GM23338 (cell line): ENCODE data around the gene PIGZ.

Source experiments
- EZH2 ChIP-seq: fragments of 200-600 bp; sonication (generic); IDR thresholded peaks from one replicate; pipeline ENCODE4 v1.8.0; 2017; ENCODE audit warnings: antibody characterized with exemption, mild to moderate bottlenecking, low read depth; ENCODE audit not compliant: unreplicated experiment
- EZH2phosphoT487 ChIP-seq: fragments of 200-600 bp; sonication (generic); IDR thresholded peaks from one replicate; pipeline ENCODE4 v1.8.1; 2018; ENCODE audit warnings: antibody characterized with exemption; ENCODE audit not compliant: unreplicated experiment
- POLR2AphosphoS5 ChIP-seq: IDR thresholded peaks from 2 replicates; pipeline ENCODE4 v1.6.1; 2016; ENCODE audit warnings: antibody characterized with exemption, low read depth
- TF ChIP-seq, protein P1 (sequence below), 2 experiments: fragments of 200-600 bp in 1 of 2; sonication (generic) in 1 of 2; conservative IDR thresholded peaks; 2 replicates each; pipeline versions ENCODE4 v1.5.1 to v1.6.1; 2016 to 2017; ENCODE audit warnings: antibody characterized with exemption in 2 of 2, low read depth in 2 of 2, mild to moderate bottlenecking in 2 of 2, moderate library complexity in 1 of 2
- TF ChIP-seq, protein P2 (sequence below): IDR thresholded peaks from 2 replicates; pipeline ENCODE4 v1.6.1; 2016; ENCODE audit warnings: antibody characterized with exemption
- TF ChIP-seq, protein P3 (sequence below): IDR thresholded peaks from one replicate; pipeline ENCODE4 v1.6.1; 2018; ENCODE audit warnings: antibody characterized with exemption; ENCODE audit not compliant: unreplicated experiment

DNA sequence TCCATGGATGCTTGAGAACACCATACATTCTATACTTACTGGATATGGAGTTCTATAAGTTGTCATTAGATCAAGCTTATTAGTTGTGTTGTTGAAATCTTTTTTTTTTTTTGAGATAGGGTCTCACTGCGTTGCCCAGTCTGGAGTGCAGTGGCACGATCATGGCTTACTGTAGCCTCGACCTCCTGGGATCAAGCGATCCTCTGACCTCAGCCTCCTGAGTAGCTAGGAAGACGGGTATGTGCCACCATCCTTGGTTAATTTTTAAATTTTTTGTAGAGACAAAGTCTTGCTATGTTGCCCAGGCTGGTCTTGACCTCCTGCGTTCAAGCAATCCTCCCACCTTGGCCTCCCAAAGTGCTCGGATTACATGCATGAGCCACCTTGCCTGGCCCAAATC is 13.8 kb downstream of the PIGZ start:
- TF ChIP-seq, protein P1, sequence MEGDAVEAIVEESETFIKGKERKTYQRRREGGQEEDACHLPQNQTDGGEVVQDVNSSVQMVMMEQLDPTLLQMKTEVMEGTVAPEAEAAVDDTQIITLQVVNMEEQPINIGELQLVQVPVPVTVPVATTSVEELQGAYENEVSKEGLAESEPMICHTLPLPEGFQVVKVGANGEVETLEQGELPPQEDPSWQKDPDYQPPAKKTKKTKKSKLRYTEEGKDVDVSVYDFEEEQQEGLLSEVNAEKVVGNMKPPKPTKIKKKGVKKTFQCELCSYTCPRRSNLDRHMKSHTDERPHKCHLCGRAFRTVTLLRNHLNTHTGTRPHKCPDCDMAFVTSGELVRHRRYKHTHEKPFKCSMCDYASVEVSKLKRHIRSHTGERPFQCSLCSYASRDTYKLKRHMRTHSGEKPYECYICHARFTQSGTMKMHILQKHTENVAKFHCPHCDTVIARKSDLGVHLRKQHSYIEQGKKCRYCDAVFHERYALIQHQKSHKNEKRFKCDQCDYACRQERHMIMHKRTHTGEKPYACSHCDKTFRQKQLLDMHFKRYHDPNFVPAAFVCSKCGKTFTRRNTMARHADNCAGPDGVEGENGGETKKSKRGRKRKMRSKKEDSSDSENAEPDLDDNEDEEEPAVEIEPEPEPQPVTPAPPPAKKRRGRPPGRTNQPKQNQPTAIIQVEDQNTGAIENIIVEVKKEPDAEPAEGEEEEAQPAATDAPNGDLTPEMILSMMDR (conservative IDR thresholded peaks at IDR 0.05; ENCODE audit: low read depth in 2 of 2), result no peak
- TF ChIP-seq, protein P2, sequence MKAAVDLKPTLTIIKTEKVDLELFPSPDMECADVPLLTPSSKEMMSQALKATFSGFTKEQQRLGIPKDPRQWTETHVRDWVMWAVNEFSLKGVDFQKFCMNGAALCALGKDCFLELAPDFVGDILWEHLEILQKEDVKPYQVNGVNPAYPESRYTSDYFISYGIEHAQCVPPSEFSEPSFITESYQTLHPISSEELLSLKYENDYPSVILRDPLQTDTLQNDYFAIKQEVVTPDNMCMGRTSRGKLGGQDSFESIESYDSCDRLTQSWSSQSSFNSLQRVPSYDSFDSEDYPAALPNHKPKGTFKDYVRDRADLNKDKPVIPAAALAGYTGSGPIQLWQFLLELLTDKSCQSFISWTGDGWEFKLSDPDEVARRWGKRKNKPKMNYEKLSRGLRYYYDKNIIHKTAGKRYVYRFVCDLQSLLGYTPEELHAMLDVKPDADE, result no peak
- TF ChIP-seq POLR2AphosphoS5, result no peak
- TF ChIP-seq, protein P3, sequence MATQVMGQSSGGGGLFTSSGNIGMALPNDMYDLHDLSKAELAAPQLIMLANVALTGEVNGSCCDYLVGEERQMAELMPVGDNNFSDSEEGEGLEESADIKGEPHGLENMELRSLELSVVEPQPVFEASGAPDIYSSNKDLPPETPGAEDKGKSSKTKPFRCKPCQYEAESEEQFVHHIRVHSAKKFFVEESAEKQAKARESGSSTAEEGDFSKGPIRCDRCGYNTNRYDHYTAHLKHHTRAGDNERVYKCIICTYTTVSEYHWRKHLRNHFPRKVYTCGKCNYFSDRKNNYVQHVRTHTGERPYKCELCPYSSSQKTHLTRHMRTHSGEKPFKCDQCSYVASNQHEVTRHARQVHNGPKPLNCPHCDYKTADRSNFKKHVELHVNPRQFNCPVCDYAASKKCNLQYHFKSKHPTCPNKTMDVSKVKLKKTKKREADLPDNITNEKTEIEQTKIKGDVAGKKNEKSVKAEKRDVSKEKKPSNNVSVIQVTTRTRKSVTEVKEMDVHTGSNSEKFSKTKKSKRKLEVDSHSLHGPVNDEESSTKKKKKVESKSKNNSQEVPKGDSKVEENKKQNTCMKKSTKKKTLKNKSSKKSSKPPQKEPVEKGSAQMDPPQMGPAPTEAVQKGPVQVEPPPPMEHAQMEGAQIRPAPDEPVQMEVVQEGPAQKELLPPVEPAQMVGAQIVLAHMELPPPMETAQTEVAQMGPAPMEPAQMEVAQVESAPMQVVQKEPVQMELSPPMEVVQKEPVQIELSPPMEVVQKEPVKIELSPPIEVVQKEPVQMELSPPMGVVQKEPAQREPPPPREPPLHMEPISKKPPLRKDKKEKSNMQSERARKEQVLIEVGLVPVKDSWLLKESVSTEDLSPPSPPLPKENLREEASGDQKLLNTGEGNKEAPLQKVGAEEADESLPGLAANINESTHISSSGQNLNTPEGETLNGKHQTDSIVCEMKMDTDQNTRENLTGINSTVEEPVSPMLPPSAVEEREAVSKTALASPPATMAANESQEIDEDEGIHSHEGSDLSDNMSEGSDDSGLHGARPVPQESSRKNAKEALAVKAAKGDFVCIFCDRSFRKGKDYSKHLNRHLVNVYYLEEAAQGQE, result no peak
- no peak for TF ChIP-seq EZH2
- TF ChIP-seq EZH2phosphoT487, result no peak
